Measurements from ENCODE around the gene RGS2. TPM values are rescaled to one million over a fixed set of nuclear protein-coding genes. Genes with fewer than 3 reads are reported as not detected.

RGS2 gene
- total and polyA plus RNA-seq, 2 of the 4 experiments (the other 2 are of a cell fraction), result 13.5 to 19.7 TPM

GRCh38 chr1:192803501-192803900, 5.3 kb upstream of the RGS2 start:
- Histone ChIP-seq H4K5ac (ENCODE audit: low read depth, low read length) (no peak overlapping the region), H3K14ac (replicated peaks; ENCODE audit: low read depth, low read length) (no peak overlapping the region), H3K56ac (ENCODE audit: extremely low read depth, insufficient read depth, low read length) (no peak overlapping the region), H3K27ac (ENCODE audit: insufficient read depth, low read length) (no peak overlapping the region), H2AFZ (replicated peaks; ENCODE audit: low read length, poor library complexity) (no peak overlapping the region), H4K91ac (ENCODE audit: insufficient read depth, low read depth, low read length) (no peak overlapping the region), H3K4ac (ENCODE audit: low read depth, low read length) (no peak overlapping the region), H2BK120ac (ENCODE audit: low read depth, low read length) (no peak overlapping the region), H3K4me3 (ENCODE audit: insufficient read depth, low read depth, low read length) (no peak overlapping the region), H3K4me2 (ENCODE audit: low read depth, low read length) (no peak overlapping the region), H3K9me1 (ENCODE audit: insufficient read depth, low read length) (no peaks in the 10 kb centered on the region), H4K20me1 (ENCODE audit: insufficient read depth, low read length) (no peaks in the 10 kb centered on the region), H2BK5ac (ENCODE audit: low read depth, low read length, poor library complexity, severe bottlenecking) (no peak overlapping the region), H3K9me3 (ENCODE audit: control insufficient read depth, insufficient read depth, low read length) (no peaks in the 10 kb centered on the region), H2AK9ac (replicated peaks; ENCODE audit: low read depth, low read length, poor library complexity) (no peak overlapping the region), H3K18ac (ENCODE audit: low read depth, low read length) (no peak overlapping the region; the same call in 1 of the 2 replicates), H3K79me1 (ENCODE audit: low read depth in 1 of 2, low read length in 2 of 2) (peaks cover 0 to 5% of the 10 kb centered on the region in 2 experiments; a peak in 1 of 4 replicates), H3K4me1 (ENCODE audit: control insufficient read depth, insufficient read depth, low read length) (peaks cover 4% of the 10 kb centered on the region), H3K9ac (ENCODE audit: low read depth, low read length) (no peak overlapping the region), H4K8ac (ENCODE audit: low read depth in 2 of 2, low read length in 2 of 2) (no peak overlapping the region), H3K36me3 (ENCODE audit: control insufficient read depth, insufficient read depth, low read length) (no peaks in the 10 kb centered on the region), H2BK20ac (ENCODE audit: low read depth, low read length) (no peak overlapping the region), H3K23ac (ENCODE audit: low read depth, low read length) (no peak overlapping the region), H2BK15ac (ENCODE audit: low read depth, low read length) (no peak overlapping the region), H3K27me3 (ENCODE audit: control insufficient read depth, insufficient read depth, low read length) (no peaks in the 10 kb centered on the region), H2AK5ac (ENCODE audit: low read depth, low read length) (no peak overlapping the region)
- dilution Hi-C loops (cut with HindIII; ENCODE audit: low sequenced_read_pairs, unreplicated experiment) (loop anchor here (25.0 kb wide), 1 partner anchor 209 kb away; no protein-coding TSS in a partner anchor), in situ Hi-C loops (cut with MboI; ENCODE audit: low sequenced_read_pairs) (no loop called here), intact Hi-C loops (cut with micrococcal nuclease) (loop anchor here (5.0 to 10.0 kb wide), 2 partner anchors 36 to 531 kb away; no protein-coding TSS in a partner anchor)
- TF ChIP-seq RAD21 (IDR thresholded peaks at IDR 0.05; ENCODE audit: low read length), result no peak
- TF ChIP-seq CHD1 (IDR thresholded peaks at IDR 0.05; ENCODE audit: low read depth, low read length), result no peak
- no peak for TF ChIP-seq NFE2L2 (IDR thresholded peaks at IDR 0.05; ENCODE audit: low read depth, low read length)
- TF ChIP-seq, protein P1, sequence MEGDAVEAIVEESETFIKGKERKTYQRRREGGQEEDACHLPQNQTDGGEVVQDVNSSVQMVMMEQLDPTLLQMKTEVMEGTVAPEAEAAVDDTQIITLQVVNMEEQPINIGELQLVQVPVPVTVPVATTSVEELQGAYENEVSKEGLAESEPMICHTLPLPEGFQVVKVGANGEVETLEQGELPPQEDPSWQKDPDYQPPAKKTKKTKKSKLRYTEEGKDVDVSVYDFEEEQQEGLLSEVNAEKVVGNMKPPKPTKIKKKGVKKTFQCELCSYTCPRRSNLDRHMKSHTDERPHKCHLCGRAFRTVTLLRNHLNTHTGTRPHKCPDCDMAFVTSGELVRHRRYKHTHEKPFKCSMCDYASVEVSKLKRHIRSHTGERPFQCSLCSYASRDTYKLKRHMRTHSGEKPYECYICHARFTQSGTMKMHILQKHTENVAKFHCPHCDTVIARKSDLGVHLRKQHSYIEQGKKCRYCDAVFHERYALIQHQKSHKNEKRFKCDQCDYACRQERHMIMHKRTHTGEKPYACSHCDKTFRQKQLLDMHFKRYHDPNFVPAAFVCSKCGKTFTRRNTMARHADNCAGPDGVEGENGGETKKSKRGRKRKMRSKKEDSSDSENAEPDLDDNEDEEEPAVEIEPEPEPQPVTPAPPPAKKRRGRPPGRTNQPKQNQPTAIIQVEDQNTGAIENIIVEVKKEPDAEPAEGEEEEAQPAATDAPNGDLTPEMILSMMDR (conservative IDR thresholded peaks at IDR 0.05; ENCODE audit: low read depth, low read length), result no peak
- TF ChIP-seq FOS (IDR thresholded peaks at IDR 0.05; ENCODE audit: low read depth, low read length), result no peak
- TF ChIP-seq POLR2A (IDR thresholded peaks at IDR 0.05; ENCODE audit: low read depth, low read length), result no peak
- TF ChIP-seq, protein P2, sequence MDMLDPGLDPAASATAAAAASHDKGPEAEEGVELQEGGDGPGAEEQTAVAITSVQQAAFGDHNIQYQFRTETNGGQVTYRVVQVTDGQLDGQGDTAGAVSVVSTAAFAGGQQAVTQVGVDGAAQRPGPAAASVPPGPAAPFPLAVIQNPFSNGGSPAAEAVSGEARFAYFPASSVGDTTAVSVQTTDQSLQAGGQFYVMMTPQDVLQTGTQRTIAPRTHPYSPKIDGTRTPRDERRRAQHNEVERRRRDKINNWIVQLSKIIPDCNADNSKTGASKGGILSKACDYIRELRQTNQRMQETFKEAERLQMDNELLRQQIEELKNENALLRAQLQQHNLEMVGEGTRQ (IDR thresholded peaks at IDR 0.05; ENCODE audit: low read depth, low read length), result no peak
- no peak for TF ChIP-seq MXI1 (IDR thresholded peaks at IDR 0.05; ENCODE audit: borderline replicate concordance, low read depth, low read length)
- no peak for TF ChIP-seq MAFK (IDR thresholded peaks at IDR 0.05; ENCODE audit: low read depth, low read length)
- TF ChIP-seq BHLHE40 (IDR thresholded peaks at IDR 0.05; ENCODE audit: low read depth, low read length), result no peak
- TF ChIP-seq RCOR1 (IDR thresholded peaks at IDR 0.05; ENCODE audit: insufficient replicate concordance, low read length), result no peak
- no peak for TF ChIP-seq MAZ (IDR thresholded peaks at IDR 0.05; ENCODE audit: borderline replicate concordance, low read depth, low read length)
- TF ChIP-seq ELK1 (IDR thresholded peaks at IDR 0.05; ENCODE audit: borderline replicate concordance, low read depth, low read length), result no peak
- ATAC-seq (ENCODE audit: low read depth), result no peak
- ChIA-PET POLR2A (ENCODE audit: unreplicated experiment) (no interaction called here), CTCF (no interaction called here)
- no peak for DNase-seq
- BruUV-seq (replicated peaks), result no TSS peak
